Stimulated activated CD4-positive, alpha-beta T cell treated with anti-CD3 and anti-CD28 coated beads, Interleukin-12 subunit alpha, Interleukin-12 subunit beta, amount 100 ng/mL, for 4 hours (primary cell): ENCODE data around the gene SYT2.
"Not testable (repeated sequence)": the region's sequence is repeated elsewhere in the genome, so short reads cannot be mapped to it uniquely, and the experiment has no call there.

Experiments
- DNase-seq: peaks from one replicate; pipeline ENCODE4 v3.0.0-alpha.2; 2020

Gene SYT2

DNA sequence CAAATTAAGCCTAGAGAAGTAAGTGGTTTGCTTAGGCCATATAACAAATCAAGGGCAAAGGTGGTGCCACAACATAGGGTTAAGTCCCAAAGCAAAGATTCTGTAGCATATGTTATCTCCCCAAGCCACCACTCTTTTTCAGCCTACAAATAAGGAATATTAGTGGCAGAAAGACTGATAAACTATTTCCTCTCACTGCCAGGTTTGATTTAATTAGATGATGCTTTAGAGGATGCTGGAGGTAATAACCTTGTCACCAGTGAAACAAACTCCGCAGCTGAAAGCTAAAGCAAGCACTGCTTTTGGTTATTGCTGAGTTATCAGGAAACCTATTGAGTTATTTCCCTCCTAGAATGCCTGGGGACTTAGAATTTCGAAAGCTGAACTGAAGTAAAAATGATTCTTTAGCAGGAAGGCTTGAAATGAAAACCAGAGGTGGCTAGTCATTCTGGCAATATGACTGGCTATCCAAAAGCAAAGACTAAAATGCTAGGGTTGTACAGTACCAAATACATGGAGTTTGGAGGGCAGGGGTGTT is 145.2 kb downstream of the SYT2 start:
- no peak for DNase-seq

- DNase-seq, result no peak
These were observed 146.4 kb downstream of the SYT2 start for GRCh38 chr1:202563818-202564217.

- no peak for DNase-seq
These were observed 147.7 kb downstream of the SYT2 start for GRCh38 chr1:202562444-202563060.

- DNase-seq, result no peak
These were observed 148.4 kb downstream of the SYT2 start for GRCh38 chr1:202561726-202562443.

DNA sequence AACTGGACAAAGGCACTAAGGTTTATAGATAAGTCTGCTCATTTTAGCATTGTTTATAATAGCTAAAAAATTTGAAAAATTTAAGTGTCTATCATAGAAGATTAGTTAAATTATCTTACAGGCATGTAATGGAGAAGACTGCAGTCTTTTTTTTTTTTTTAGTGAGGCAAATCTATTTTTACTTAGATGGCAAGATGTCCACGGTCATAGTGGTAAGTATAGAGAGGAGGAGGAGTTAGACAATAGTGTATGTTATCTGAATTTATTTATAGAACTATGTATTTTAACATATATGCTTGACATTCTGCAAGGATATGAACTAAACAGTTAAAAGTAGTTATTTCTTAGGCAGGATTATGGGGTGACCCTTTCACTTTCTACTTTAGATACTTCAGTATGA is 149.0 kb downstream of the SYT2 start:
- DNase-seq, result no peak

GRCh38 chr1:202557662-202558061 is 152.6 kb downstream of the SYT2 start:
- DNase-seq, result not testable (repeated sequence)

DNA sequence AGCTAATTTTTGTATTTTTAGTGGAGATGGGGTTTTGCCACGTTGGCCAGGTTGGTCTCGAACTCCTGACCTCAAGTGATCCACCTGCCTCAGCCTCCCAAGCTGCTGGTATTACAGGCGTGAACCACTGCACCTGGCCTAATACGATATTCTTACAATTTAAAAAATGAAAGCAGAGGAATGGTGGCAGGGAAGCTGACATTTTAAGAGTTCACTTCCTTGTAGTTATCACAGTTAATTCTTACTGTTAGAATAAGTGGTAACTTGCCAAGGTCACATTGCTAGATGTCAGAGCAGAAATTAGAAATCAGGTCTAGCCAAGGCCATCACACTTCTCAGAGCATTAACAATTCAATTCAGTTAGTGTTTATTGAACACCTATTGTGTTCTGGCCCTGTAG is 154.2 kb downstream of the SYT2 start:
- not testable (repeated sequence) for DNase-seq

DNA sequence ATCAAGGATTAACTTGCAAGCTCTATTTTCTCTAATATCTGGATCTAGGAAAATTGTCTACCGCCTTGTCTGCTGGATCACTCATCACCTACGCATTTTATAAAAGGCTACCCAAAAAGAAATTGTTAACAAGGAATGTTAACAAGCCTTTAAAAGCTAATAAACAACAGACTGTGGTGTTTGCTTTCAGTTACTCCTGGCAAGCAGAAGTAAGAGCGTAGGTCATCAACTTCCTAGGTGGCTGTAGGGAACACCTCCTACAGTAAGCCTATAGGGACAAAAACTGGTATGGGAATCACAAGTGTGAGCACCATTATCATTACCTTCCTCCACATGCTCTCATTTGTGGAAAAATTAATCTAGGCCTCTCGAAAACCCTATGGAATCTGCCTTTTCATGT is 155.6 kb downstream of the SYT2 start:
- not testable (repeated sequence) for DNase-seq

- DNase-seq, result no peak
These were observed 156.7 kb downstream of the SYT2 start for GRCh38 chr1:202553560-202554038.

DNA sequence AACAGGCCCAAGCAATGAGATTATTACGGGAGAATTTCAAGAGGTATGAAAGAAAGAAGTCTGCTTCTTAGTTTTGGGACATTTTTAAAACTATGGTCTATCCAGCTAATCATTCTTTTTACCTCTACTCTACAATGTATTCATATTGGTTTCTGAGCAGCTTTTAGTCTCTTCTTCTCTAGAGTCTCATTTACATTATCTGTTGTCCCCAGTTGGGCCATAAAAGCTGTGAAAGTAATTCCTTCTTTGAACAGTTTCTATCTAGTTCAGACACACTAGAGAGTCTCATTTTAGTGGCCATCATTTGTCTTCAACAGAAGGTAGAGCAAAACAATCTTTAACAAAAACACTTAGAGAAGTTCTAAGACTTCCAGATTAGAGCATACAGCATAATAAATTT is 157.2 kb downstream of the SYT2 start:
- DNase-seq, result not testable (repeated sequence)

DNA sequence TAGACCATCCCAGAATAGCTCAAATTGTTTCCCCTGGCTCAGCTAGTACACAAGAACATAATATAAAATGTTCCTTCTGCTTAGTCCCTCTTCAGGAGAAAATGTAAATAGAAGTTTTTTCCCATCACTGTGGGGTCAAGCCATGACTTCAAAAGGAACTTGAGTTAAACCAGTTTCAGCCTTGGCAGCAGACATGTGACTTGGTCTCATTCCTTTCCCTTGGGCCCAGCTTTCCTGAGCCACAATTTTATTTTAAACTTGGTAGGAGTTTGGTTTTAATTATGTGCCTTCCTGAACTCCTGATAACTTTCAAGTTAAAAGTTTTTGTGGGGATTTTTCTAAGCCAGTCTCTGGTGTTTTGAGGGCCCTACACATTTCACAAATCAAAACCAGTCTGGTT is 157.6 kb downstream of the SYT2 start:
- DNase-seq, result not testable (repeated sequence)

GRCh38 chr1:202551683-202552082 is 158.6 kb downstream of the SYT2 start:
- no peak for DNase-seq

GRCh38 chr1:202550088-202550487 is 160.2 kb downstream of the SYT2 start:
- DNase-seq, result not testable (repeated sequence)

- DNase-seq, result no peak
These were observed 163.0 kb downstream of the SYT2 start for GRCh38 chr1:202547215-202547614.

DNA sequence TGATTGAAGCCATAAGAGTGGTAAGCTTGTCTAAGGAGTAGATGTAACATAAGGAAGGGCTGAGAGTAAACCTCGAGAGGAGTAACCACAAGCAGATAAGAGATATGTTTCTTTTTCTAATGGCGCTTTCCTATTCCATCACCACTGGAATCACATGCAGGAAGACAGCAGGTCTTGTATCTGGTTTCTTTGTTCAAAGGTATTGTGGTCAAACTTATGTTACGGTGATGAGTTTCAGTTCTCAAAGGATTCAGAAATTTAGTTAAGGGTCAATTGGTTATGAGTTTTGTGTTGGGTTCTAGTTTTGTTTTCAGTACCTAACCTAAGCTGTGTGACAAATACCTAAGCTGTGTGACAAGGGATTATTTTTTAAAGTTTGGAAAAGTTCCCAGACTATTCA is 163.5 kb downstream of the SYT2 start:
- DNase-seq, result not testable (repeated sequence)

- not testable (repeated sequence) for DNase-seq
These were observed 163.9 kb downstream of the SYT2 start for GRCh38 chr1:202546377-202546776.

DNA sequence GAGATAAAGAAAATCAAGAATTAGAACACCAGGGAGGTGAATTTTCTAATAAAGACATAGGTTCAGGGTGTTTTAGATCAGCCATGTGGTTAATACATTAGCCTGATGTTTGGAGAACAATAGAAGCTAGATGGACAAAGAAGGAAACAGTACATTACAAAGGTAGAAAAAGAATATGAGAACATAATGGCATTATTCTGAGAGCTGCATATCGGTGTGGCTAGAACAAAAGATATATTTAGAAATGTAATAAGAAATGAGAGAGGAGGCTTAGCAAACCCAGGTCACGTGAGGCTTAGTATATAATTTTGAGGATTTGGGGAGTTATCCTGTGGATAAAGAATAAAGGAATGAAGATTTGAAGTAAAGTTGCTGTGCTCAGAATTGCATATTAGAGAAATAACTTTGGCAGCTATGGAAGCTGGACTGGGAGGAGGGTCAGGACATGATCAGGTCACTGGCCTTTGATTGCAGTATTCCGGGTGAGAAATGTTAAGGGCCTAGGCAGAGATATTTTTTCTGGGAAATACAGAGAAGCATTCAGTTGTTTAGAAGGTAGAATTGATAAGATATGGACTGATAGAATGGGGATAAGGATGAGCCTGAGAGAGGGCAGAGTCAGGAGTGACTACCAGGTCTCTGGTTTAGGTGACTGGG is 164.5 kb downstream of the SYT2 start:
- DNase-seq, result not testable (repeated sequence)

DNA sequence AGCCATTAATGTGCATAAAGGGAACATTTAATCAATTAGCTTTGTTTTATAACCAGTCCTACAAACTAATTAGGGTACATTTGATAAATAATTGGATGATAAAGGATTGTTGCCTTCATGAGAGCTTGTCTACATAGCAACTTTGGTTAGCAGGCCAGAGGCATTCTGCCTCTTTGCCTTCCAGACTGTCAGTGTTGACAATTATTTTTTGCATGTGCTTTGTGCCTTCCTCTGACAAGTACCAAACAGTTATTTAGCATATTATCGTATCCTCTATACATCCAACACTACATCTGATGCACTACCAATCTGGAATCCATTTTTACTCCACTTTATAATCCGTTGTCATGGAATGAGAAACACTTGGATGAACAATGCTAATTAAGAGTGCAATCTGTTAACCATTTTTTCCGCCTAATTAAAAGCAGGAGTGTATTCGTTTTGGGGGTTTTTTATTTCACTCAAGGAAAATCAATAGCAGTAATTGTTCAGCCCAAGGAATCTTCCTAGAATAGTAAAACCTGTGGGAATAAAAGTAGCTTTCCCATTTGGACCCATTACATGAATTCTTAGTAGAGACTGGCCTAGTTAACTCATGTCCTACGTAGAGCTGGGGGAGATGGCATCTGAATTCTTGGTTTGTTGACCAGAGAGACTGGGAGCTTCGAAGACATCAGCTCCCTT is 165.3 kb downstream of the SYT2 start:
- not testable (repeated sequence) for DNase-seq

- DNase-seq, result not testable (repeated sequence)
These were observed 166.7 kb downstream of the SYT2 start for GRCh38 chr1:202543537-202543936.

DNA sequence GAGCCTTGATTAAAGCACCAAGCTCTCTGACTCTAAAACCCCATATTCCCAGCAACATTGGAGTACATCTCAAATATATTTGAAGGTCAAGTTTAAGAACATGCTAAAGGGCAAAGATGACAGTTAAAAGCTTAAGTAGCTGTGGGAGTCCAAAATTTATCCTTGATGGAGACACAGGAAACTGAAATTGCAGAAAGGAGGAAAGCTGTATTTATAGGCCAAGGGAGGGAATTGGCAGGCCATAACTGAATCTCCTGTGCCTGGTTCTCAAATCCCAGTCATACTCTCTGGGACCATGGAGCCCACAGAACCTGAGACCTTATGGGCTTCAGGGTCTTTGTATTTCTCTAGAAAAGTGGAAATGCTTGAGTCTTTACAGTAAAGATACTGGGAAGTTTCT is 167.8 kb downstream of the SYT2 start:
- not testable (repeated sequence) for DNase-seq

DNA sequence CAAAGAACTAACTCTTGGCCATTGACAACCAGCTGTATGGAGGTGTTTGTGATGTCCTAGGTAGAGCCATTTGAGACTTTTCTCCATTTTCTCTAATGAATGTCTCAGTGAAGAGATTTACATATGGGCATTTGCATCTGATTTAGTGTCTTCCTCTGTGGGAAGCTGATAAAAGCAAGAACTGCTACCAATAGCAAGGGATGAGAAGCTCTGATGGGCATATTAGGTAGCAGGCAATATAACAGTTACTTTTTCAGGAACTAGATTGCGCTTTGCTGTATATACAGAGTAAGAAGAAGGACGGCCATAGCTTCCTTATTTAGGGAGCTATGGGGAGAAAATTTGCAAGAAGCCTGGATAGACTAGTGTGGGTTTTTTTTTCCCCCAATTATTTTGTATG is 169.4 kb downstream of the SYT2 start:
- DNase-seq, result not testable (repeated sequence)
